HepG2 (cell line): ENCODE measurements around the gene LGALS9.

Experiments used
- CTCF ChIP-seq: sonication (generic); formaldehyde crosslinking; IDR thresholded peaks from 2 replicates; pipeline ENCODE4 v1.5.0; 2020; ENCODE audit warnings: mild to moderate bottlenecking, missing genetic modification reagents, moderate library complexity
- EP300 ChIP-seq, 3 experiments: sonication (generic) in 1 of 3; formaldehyde crosslinking in 1 of 3; IDR thresholded peaks; 2 replicates each; pipeline versions ENCODE4 v1.5.1 to v1.6.1; 2011 to 2020; ENCODE audit warnings: low read depth in 2 of 3, low read length in 2 of 3, borderline replicate concordance in 1 of 3, improper control_type of control experiment in 1 of 3, mild to moderate bottlenecking in 1 of 3, missing genetic modification reagents in 1 of 3, moderate library complexity in 1 of 3
- ESRRA ChIP-seq: sonication (generic); formaldehyde crosslinking; IDR thresholded peaks from 2 replicates; pipeline ENCODE4 v1.5.1; 2020; ENCODE audit warnings: mild to moderate bottlenecking, low read depth, missing genetic modification reagents
- KDM5A ChIP-seq: fragments of 200-600 bp; sonication (generic); IDR thresholded peaks from 2 replicates; pipeline ENCODE4 v1.7.0; 2018; ENCODE audit warnings: antibody characterized with exemption, mild to moderate bottlenecking, low read length, borderline replicate concordance
- MAFK ChIP-seq, 2 experiments: IDR thresholded peaks in 1 of 2; conservative IDR thresholded peaks in 1 of 2; 2 replicates each; pipeline ENCODE4 v1.6.1; 2011; ENCODE audit warnings: improper control_type of control experiment in 2 of 2, low read length in 2 of 2
- SETDB1 ChIP-seq: sonication (generic); formaldehyde crosslinking; IDR thresholded peaks from 2 replicates; pipeline ENCODE4 v1.5.1; 2020; ENCODE audit warnings: missing genetic modification reagents, mild to moderate bottlenecking, borderline replicate concordance
- USF2 ChIP-seq, 2 experiments: sonication (generic) in 1 of 2; formaldehyde crosslinking in 1 of 2; IDR thresholded peaks; 2 replicates each; pipeline versions ENCODE4 v1.5.1 to v1.6.1; 2011 to 2020; ENCODE audit warnings: borderline replicate concordance in 1 of 2, low read depth in 1 of 2, low read length in 1 of 2, mild to moderate bottlenecking in 1 of 2, missing genetic modification reagents in 1 of 2, moderate library complexity in 1 of 2
- ZNF660 ChIP-seq: sonication (generic); formaldehyde crosslinking; IDR thresholded peaks from 2 replicates; pipeline ENCODE4 v1.5.1; 2020; ENCODE audit warnings: mild to moderate bottlenecking, low read depth, missing genetic modification reagents, borderline replicate concordance

GRCh38 chr17:27650836-27651235 lies 19.8 kb downstream of the LGALS9 start:
- TF ChIP-seq ESRRA (CRISPR knock-in tag) (no peak), CTCF (no peak), USF2 (IDR thresholded peaks at IDR 0.05; ENCODE audit: low read depth, low read length) (no peak), USF2 (CRISPR knock-in tag; IDR thresholded peaks at IDR 0.05; ENCODE audit: borderline replicate concordance) (no peak), EP300 (IDR thresholded peaks at IDR 0.05; ENCODE audit: low read depth in 2 of 2, low read length in 2 of 2) (no peak), EP300 (CRISPR knock-in tag; IDR thresholded peaks at IDR 0.05; ENCODE audit: borderline replicate concordance) (no peak), MAFK (conservative IDR thresholded peaks at IDR 0.05 in 1 of 2, IDR thresholded peaks at IDR 0.05 in 1 of 2; ENCODE audit: low read length in 2 of 2) (no peak), ZNF660 (no peak), KDM5A (no peak), SETDB1 (no peak)
